ENCODE results near the gene FZD7. TPM values are rescaled to one million over a fixed set of nuclear protein-coding genes. Genes with fewer than 3 reads are reported as not detected.

FZD7 gene
- total and polyA plus RNA-seq, 11 donors, result 1.7 to 42.0 (median 19.3) TPM

GRCh38 chr2:202066875-202067274, 33.2 kb downstream of the FZD7 start:
- peaks cover 0 to 12% (median 5%) of the 10 kb centered on the region in 12 donors for H3K4me1 ChIP-seq
- H3K36me3 ChIP-seq, result no peaks in the 10 kb centered on the region
- H3K27ac ChIP-seq, result no peak overlapping the region
- TF ChIP-seq POLR2A (IDR thresholded peaks at IDR 0.05) (no peak), CTCF (IDR thresholded peaks at IDR 0.05) (no peak)
- no peak overlapping the region for H3K4me3 ChIP-seq
- no peak for ATAC-seq
- DNase-seq, result no peak
- H3K9me3 ChIP-seq, result no peaks in the 10 kb centered on the region
- no peaks in the 10 kb centered on the region for H3K27me3 ChIP-seq
- WGBS, 4 donors, result 72 to 87% (median 78%) methylated on average over 2 of the region's 2 CpGs
- intact Hi-C loops (cut with DNase I), result loop anchor here in 2 of 10 donors (10.0 kb wide), 2 partner anchors 88 to 212 kb away; no protein-coding TSS in a partner anchor

- Histone ChIP-seq H3K36me3 (no peaks in the 10 kb centered on the region), H3K4me1 (peaks cover 0 to 12% (median 5%) of the 10 kb centered on the region in 12 donors), H3K4me3 (no peak overlapping the region), H3K27ac (no peak overlapping the region), H3K9me3 (no peaks in the 10 kb centered on the region), H3K27me3 (no peaks in the 10 kb centered on the region)
- TF ChIP-seq POLR2A (IDR thresholded peaks at IDR 0.05) (no peak), CTCF (IDR thresholded peaks at IDR 0.05) (no peak)
- ATAC-seq (no peak), DNase-seq (no peak)
- 91 to 96% (median 93%) methylated on average over 1 of the region's 1 CpG for WGBS, 4 donors
- intact Hi-C loops (cut with DNase I), result loop anchor here in 2 of 10 donors (10.0 kb wide), 2 partner anchors 87 to 213 kb away; no protein-coding TSS in a partner anchor
These were observed 33.9 kb downstream of the FZD7 start for GRCh38 chr2:202067589-202067988.

GRCh38 chr2:202069170-202070067, 35.8 kb downstream of the FZD7 start:
- no peak for ATAC-seq
- WGBS, 4 donors, result 65 to 76% (median 72%) methylated on average over 10 to 11 of the region's 11 CpGs
- intact Hi-C loops (cut with DNase I), result loop anchor here in 2 of 10 donors (10.0 kb wide), 2 partner anchors 85 to 215 kb away; no protein-coding TSS in a partner anchor
- DNase-seq, result no peak
- Histone ChIP-seq H3K4me1 (peaks cover 0 to 5% (median under 1%) of the 10 kb centered on the region in 12 donors), H3K27ac (no peak overlapping the region), H3K27me3 (no peaks in the 10 kb centered on the region), H3K4me3 (no peak overlapping the region), H3K36me3 (no peaks in the 10 kb centered on the region), H3K9me3 (no peaks in the 10 kb centered on the region)
- TF ChIP-seq CTCF (IDR thresholded peaks at IDR 0.05), result no peak
- TF ChIP-seq POLR2A (IDR thresholded peaks at IDR 0.05), result no peak

GRCh38 chr2:202071107-202071506, 37.5 kb downstream of the FZD7 start:
- intact Hi-C loops (cut with DNase I), result no loop called here

More at GRCh38 chr2:202071107-202071506, 37.5 kb downstream of the FZD7 start:
- Histone ChIP-seq H3K27ac (no peak overlapping the region), H3K27me3 (no peaks in the 10 kb centered on the region), H3K4me3 (no peak overlapping the region), H3K36me3 (no peaks in the 10 kb centered on the region), H3K4me1 (no peaks in the 10 kb centered on the region), H3K9me3 (no peaks in the 10 kb centered on the region)
- no peak for TF ChIP-seq POLR2A (IDR thresholded peaks at IDR 0.05)
- TF ChIP-seq CTCF (IDR thresholded peaks at IDR 0.05), result no peak
- WGBS, 4 donors, result 91 to 98% (median 96%) methylated on average over 2 of the region's 2 CpGs
- DNase-seq, result no peak
- ATAC-seq, result no peak
